ENCODE results near the gene LAMTOR2. TPM values are rescaled to one million over a fixed set of nuclear protein-coding genes. Genes with fewer than 3 reads are reported as not detected.

The LAMTOR2 gene
- total and polyA plus RNA-seq, 2 of the 8 experiments (the other 6 are each of a cell fraction or from before 2014, with no cell fraction given): 54.7 to 122 TPM

DNA sequence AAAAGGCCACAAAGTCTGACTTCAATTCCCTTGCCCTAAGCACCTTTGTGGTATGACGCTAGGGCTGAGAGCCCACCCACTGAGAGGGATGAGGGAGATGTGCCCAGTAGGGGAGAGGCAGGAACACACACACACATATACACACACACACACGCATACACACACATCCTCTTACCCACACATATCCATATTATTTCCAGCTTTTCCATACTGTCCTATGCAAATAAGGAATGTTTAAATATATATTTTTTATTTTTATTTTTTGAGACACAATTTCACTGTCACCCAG, 9.4 kb downstream of the LAMTOR2 start:
- H3K79me1 ChIP-seq (ENCODE audit: low read depth, low read length): no peaks in the 10 kb centered on the region
- no peak overlapping the region for H4K8ac ChIP-seq (ENCODE audit: extremely low read depth, insufficient read depth, low read length)
- no peak overlapping the region for H3K27ac ChIP-seq (ENCODE audit: low read depth, low read length)
- H3K4me1 ChIP-seq (replicated peaks in 1 of 4; ENCODE audit: control insufficient read depth in 3 of 4, insufficient read depth in 4 of 4, low read length in 3 of 4): peaks cover 0 to 20% (median 11%) of the 10 kb centered on the region in 4 experiments; a peak in 6 of 7 replicates
- 80% methylated on average over 2 of the region's 2 CpGs; no CpG with 5 or more reads in 1 of the 2 experiments for WGBS, 2 experiments (ENCODE audit: extremely low coverage in 1 of 2, insufficient coverage in 1 of 2, insufficient read length in 1 of 2, insufficient replicate concordance in 2 of 2, low coverage in 1 of 2, low lambda C conversion rate in 2 of 2, missing lambda C conversion rate in 1 of 2)
- H3K79me2 ChIP-seq (ENCODE audit: control insufficient read depth in 1 of 2, insufficient read depth in 2 of 2, low read length in 2 of 2): peaks cover 0 to 4% of the 10 kb centered on the region in 2 experiments; a peak in 1 of 4 replicates
- no peak overlapping the region for H2BK12ac ChIP-seq (ENCODE audit: low read depth, low read length)
- H3K36me3 ChIP-seq (ENCODE audit: control insufficient read depth in 2 of 4, insufficient read depth in 4 of 4, low read length in 3 of 4): 0 out of 8 replicates have a peak, but pooled peaks cover 0 to 2% (median 0%) of the 10 kb centered on the region in 4 experiments
- H3K23ac ChIP-seq (ENCODE audit: insufficient read length): no peak overlapping the region
- no peaks in the 10 kb centered on the region for H3K27me3 ChIP-seq (replicated peaks in 1 of 4; ENCODE audit: control insufficient read depth in 3 of 4, extremely low read depth in 1 of 4, insufficient read depth in 3 of 4, low read length in 3 of 4)
- H2BK5ac ChIP-seq (ENCODE audit: low read depth, low read length): no peak overlapping the region
- no peak overlapping the region for H3K4ac ChIP-seq (replicated peaks; ENCODE audit: insufficient read length, low read depth, low read length)
- H4K20me1 ChIP-seq (replicated peaks in 1 of 2; ENCODE audit: control insufficient read depth in 1 of 2, insufficient read depth in 2 of 2, low read length in 2 of 2): peaks cover 3 to 12% of the 10 kb centered on the region in 2 experiments
- no peak overlapping the region for H3K4me3 ChIP-seq (ENCODE audit: extremely low read depth in 1 of 4, insufficient read depth in 2 of 4, low read depth in 3 of 4, low read length in 4 of 4)
- no peak overlapping the region for H3K4me2 ChIP-seq (ENCODE audit: insufficient read depth in 1 of 2, low read depth in 2 of 2, low read length in 2 of 2)
- H2AFZ ChIP-seq (ENCODE audit: low read length): no peak overlapping the region
- FAIRE-seq (no peak), DNase-seq (ENCODE audit: low read depth in 1 of 2, low spot score in 2 of 2) (no peak)
- H2BK15ac ChIP-seq (ENCODE audit: low read length): no peak overlapping the region
- H3K18ac ChIP-seq (ENCODE audit: extremely low read depth, low read length): no peak overlapping the region
- no peak overlapping the region for H3K14ac ChIP-seq (ENCODE audit: insufficient read length)
- H3K9me3 ChIP-seq (ENCODE audit: insufficient read depth in 2 of 2, low read depth in 1 of 2, low read length in 1 of 2): no peaks in the 10 kb centered on the region
- H4K91ac ChIP-seq (replicated peaks; ENCODE audit: insufficient read length, low read length): no peak overlapping the region
- TF ChIP-seq PHF8 (conservative IDR thresholded peaks at IDR 0.05; ENCODE audit: low read depth, low read length): no peak
- TF ChIP-seq USF2 (IDR thresholded peaks at IDR 0.05; ENCODE audit: low read length): no peak
- TF ChIP-seq POLR2AphosphoS5 (IDR thresholded peaks at IDR 0.05; ENCODE audit: low read depth, low read length): no peak
- no peak for TF ChIP-seq RXRA (IDR thresholded peaks at IDR 0.05; ENCODE audit: insufficient read depth, low read depth, low read length)
- TF ChIP-seq SP1 (IDR thresholded peaks at IDR 0.05; ENCODE audit: low read depth, low read length): no peak
- no peak for TF ChIP-seq SIRT6 (IDR thresholded peaks at IDR 0.05; ENCODE audit: low read length)
- no peak for TF ChIP-seq SP4 (IDR thresholded peaks at IDR 0.05; ENCODE audit: low read length)
- TF ChIP-seq, protein P1, sequence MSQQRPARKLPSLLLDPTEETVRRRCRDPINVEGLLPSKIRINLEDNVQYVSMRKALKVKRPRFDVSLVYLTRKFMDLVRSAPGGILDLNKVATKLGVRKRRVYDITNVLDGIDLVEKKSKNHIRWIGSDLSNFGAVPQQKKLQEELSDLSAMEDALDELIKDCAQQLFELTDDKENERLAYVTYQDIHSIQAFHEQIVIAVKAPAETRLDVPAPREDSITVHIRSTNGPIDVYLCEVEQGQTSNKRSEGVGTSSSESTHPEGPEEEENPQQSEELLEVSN (IDR thresholded peaks at IDR 0.05): no peak
- H4K5ac ChIP-seq (ENCODE audit: insufficient read length, low read depth, low read length): no peak overlapping the region
- CTCF ChIA-PET (ENCODE audit: partially characterized antibody): interaction anchor here (0.7 to 10.0 kb wide), 14 partner anchors 9 to 126 kb away, joined by 3 to 139 read pairs (median 6); partner anchors contain the start of genes LAMTOR2 and UBQLN4
- H3K23me2 ChIP-seq (ENCODE audit: low read depth, low read length): peaks cover 6% of the 10 kb centered on the region
- no peak overlapping the region for H3K56ac ChIP-seq (replicated peaks; ENCODE audit: insufficient read length, low read depth, low read length)
- H2BK20ac ChIP-seq (ENCODE audit: low read length): no peak overlapping the region
- no peak overlapping the region for H2BK120ac ChIP-seq (replicated peaks; ENCODE audit: low read depth, low read length)
- POLR2A ChIA-PET (ENCODE audit: partially characterized antibody): interaction anchor here (0.8 to 7.3 kb wide), 8 partner anchors 8 to 86 kb away, joined by 3 to 37 read pairs (median 5); partner anchors contain the start of genes ARHGEF2, LAMTOR2, MEX3A and UBQLN4
- H3K9ac ChIP-seq (replicated peaks in 1 of 4; ENCODE audit: extremely low read depth in 1 of 4, low read depth in 3 of 4, low read length in 3 of 4): no peak overlapping the region
- no peak overlapping the region for H2AK5ac ChIP-seq (ENCODE audit: low read depth, low read length)
